ENCODE results near the gene YTHDF1.

DNA sequence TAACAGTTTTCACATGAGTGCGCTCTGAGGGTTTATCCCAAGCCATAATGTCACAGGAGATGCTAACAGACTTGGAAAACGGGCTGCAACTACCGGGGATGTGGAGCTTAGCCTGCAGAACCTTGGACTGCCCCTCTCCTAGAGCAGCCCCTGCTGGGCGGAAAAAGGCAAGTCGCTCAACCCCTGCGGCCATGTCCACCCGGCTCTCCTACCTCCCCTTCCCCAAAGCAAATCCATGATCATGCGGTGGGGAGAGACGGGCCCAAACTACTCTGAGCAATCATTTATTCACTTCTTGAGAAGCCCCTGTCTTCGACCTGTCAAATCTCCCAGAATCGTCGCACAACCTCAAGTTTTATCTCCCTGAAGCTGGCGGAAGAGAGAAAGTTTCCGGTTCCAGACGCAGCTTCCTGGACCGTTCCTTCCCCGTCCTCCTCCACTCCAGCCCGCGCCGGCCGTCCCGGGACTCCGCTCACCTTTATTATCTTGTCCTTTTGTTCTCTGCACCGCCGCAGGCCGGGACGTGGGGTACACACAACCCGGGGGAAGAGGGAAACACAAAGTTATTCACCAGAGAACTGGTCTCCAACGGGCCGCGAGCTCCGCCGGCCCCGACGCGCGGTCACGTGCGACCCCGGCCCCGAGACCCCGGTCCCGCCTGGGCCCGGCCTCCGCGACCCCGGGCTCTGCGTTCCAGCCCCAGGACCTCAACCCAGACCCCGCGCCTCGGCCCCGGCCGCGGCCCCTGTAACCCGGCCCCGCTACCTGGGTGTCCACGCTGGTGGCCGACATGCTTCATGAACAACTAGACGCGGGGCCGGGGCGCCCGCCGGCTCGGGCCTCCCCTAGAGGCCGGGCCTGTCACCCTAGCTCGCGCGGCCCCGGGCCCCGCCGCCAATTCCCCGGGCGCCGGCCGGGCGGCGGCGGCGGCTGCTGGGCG, 560 bp downstream of the YTHDF1 start:
- TF ChIP-seq, protein P1, sequence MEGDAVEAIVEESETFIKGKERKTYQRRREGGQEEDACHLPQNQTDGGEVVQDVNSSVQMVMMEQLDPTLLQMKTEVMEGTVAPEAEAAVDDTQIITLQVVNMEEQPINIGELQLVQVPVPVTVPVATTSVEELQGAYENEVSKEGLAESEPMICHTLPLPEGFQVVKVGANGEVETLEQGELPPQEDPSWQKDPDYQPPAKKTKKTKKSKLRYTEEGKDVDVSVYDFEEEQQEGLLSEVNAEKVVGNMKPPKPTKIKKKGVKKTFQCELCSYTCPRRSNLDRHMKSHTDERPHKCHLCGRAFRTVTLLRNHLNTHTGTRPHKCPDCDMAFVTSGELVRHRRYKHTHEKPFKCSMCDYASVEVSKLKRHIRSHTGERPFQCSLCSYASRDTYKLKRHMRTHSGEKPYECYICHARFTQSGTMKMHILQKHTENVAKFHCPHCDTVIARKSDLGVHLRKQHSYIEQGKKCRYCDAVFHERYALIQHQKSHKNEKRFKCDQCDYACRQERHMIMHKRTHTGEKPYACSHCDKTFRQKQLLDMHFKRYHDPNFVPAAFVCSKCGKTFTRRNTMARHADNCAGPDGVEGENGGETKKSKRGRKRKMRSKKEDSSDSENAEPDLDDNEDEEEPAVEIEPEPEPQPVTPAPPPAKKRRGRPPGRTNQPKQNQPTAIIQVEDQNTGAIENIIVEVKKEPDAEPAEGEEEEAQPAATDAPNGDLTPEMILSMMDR (conservative IDR thresholded peaks at IDR 0.05): peak; percentile 70
- TF ChIP-seq ZFX (IDR thresholded peaks at IDR 0.05): peak; percentile 93
